SK-N-MC (cell line): Measurements from ENCODE around the gene NUP62.

Experiments
- EZH2 ChIP-seq: fragments of 200-600 bp; sonication (generic); IDR thresholded peaks from one replicate; pipeline ENCODE4 v1.6.1; 2017; ENCODE audit warnings: antibody characterized with exemption
- FOXP2 ChIP-seq: optimal IDR thresholded peaks from 2 replicates; pipeline ENCODE3; 2011; ENCODE audit warnings: mild to moderate bottlenecking, moderate library complexity; ENCODE audit not compliant: insufficient read depth; ENCODE audit errors: extremely low read length, control extremely low read depth
- POLR2AphosphoS5 ChIP-seq: IDR thresholded peaks from 2 replicates; pipeline ENCODE4 v1.6.1; 2012; ENCODE audit warnings: mild to moderate bottlenecking, low read depth, low read length, borderline replicate concordance

DNA sequence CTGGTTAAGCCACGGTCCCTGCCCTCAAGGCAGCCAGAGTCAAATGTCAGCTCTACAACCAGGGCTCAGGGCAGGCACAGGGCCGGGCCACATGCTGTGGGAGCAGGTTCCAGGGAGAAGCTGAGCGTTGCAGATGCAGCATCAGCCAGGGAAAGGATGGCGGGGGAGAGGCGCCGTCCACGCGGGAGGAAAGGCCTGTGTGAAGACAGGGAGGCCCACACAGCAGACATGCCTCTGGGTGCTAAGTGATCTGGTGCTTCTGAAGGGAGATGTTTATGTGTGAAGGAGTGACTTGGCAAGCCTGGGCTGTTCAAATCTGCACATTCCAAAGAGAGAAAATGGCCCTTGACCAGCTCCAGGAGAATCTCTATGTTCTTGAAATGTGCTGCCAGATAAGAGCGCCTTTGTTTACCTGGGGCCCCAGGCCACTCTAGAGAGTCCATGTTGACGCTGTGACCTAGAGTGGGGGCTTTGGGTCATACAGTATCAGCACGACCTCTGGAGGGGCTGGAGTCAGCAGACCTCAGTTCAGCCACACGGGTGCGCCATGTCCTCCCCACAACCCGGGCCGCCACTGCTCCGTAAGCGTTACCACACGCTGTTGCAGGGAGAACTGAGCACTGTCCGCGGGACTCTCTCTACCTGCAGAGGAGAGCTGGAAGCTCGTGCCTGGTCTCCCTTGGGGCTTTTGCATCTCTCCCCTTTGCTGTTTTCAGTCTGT, 16.2 kb downstream of the NUP62 start:
- TF ChIP-seq EZH2 (no peak), POLR2AphosphoS5 (peak; percentile 34; the same call in 1 of the 2 replicates), FOXP2 (no peak)
